GM19467 (cell line): Measurements from ENCODE around the gene KIF12.

Source experiments
- ATAC-seq: cut with Tn5 transposase; IDR thresholded peaks from one replicate; pipeline ENCODE4 v1.9.1; 2021; ENCODE audit warnings: mild to moderate bottlenecking, moderate library complexity; ENCODE audit not compliant: unreplicated experiment

KIF12 gene

GRCh38 chr9:114107286-114108001, 8.4 kb upstream of the KIF12 start:
- ATAC-seq = no peak

GRCh38 chr9:114105236-114105635, 6.1 kb upstream of the KIF12 start:
- no peak for ATAC-seq

- ATAC-seq = no peak
Measured at GRCh38 chr9:114102484-114102883, 3.4 kb upstream of the KIF12 start.

GRCh38 chr9:114100536-114100935, 1.4 kb upstream of the KIF12 start:
- ATAC-seq = no peak

- ATAC-seq = no peak
Measured at GRCh38 chr9:114099669-114100270, 678 bp upstream of the KIF12 start.

GRCh38 chr9:114098021-114098935, 814 bp downstream of the KIF12 start:
- no peak for ATAC-seq

GRCh38 chr9:114097613-114098020, 1.5 kb downstream of the KIF12 start:
- ATAC-seq = no peak

- ATAC-seq = no peak
Measured at GRCh38 chr9:114096866-114097612, 2.1 kb downstream of the KIF12 start.

GRCh38 chr9:114096041-114096511, 3.0 kb downstream of the KIF12 start:
- ATAC-seq = no peak

- ATAC-seq = no peak
Measured at GRCh38 chr9:114094971-114095370, 4.1 kb downstream of the KIF12 start.

- no peak for ATAC-seq
Measured at GRCh38 chr9:114093761-114094505, 5.2 kb downstream of the KIF12 start.

DNA sequence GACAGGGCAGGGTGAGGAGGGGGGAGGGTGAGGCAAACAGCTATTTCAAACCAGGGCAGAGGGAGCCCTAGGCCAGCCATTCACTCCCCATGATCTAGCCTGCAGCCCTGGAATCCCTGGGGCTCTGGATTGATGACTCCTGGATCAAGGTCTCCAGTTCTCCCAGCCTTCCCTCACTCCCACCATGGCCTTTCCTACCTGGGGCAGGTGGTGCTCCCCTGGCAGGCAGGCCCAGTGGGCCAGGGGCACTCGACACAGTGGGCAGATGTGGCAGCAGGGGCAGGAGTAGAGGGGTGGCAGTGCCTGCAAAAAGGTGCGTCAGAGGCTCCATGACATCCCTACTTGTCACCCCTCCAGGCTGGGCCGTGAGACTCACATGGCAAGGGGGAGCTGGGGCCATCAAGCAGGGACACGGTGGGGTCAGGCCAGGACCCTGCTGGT, 6.0 kb downstream of the KIF12 start:
- no peak for ATAC-seq

- ATAC-seq = no peak
Measured at GRCh38 chr9:114092336-114092735, 6.8 kb downstream of the KIF12 start.

DNA sequence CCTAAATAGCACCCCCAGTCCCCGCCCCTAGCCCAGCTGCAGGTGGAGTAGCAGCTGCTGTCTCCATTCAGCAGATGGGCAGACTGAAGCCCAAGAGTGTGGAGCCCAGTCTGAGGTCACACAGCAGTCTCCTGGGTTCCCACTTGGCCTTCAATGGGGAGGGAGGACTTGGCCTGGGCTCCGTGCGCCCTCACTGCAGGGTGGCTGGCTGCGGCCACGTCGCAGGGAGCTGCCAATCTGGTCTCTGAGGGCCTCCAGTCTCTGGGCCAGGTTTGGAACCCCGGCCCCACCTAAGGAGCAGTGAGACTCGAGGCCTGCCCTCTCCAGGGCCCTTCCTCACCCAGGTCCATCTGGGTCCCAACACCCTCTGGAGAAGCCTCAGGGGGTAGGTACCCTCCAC, 7.4 kb downstream of the KIF12 start:
- no peak for ATAC-seq

DNA sequence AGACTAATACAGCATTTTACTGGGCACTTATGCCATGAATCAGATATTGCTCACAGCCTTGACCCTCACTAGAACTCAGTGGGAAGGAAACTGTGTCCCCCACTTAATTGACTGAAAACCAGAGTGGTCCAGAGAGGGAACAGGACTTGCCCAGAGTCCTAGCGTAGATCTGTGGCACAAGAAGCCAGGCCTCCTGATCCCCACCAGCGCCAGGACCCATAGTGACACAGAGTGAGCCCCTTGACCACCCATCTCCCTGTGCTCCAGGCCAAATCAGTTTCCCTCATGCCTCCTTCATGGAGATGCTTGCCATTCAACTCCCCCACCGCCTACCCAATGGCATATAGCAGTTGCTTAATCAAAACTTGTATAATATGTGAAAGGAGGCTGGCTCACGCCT, 8.3 kb downstream of the KIF12 start:
- ATAC-seq = no peak

GRCh38 chr9:114089206-114089840, 9.8 kb downstream of the KIF12 start:
- ATAC-seq = no peak

- ATAC-seq = no peak
Measured at GRCh38 chr9:114088571-114089170, 10.4 kb downstream of the KIF12 start.

- no peak for ATAC-seq
Measured at GRCh38 chr9:114087721-114088120, 11.4 kb downstream of the KIF12 start.

DNA sequence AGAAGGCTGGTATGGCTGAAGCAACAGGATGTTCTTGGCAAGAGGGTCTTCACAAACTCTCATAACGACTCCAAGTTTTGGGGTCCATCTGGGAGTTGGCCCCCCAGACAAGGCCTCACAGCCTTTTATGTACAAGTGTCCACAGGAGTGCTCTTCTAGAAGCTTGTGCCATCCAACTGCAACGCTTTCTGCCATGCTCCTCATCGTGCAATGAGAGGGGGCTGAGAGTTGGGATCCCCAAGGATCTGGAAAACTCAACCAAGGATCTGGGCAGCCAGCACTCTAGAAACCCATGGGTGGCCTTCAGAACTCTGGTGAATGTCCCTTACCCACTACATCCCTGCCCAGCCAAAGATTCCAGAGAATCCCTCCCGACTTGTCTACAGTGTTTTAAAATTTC, 12.5 kb downstream of the KIF12 start:
- ATAC-seq = no peak
